GM19397 (cell line): ENCODE results near the gene COA8.

Experiments used
- ATAC-seq: cut with Tn5 transposase; IDR thresholded peaks from one replicate; pipeline ENCODE4 v1.9.1; 2021; ENCODE audit warnings: mild to moderate bottlenecking, moderate library complexity; ENCODE audit not compliant: unreplicated experiment

Gene COA8

GRCh38 chr14:103616635-103617300 is 54.0 kb downstream of the COA8 start:
- ATAC-seq: no peak

GRCh38 chr14:103619057-103619456 is 56.3 kb downstream of the COA8 start:
- ATAC-seq: no peak

GRCh38 chr14:103621860-103622259 is 59.1 kb downstream of the COA8 start:
- no peak for ATAC-seq

- ATAC-seq: no peak
Observed at GRCh38 chr14:103623308-103623707, 60.5 kb downstream of the COA8 start.

GRCh38 chr14:103623883-103624482 is 61.2 kb downstream of the COA8 start:
- ATAC-seq: no peak

- no peak for ATAC-seq
Observed at GRCh38 chr14:103624860-103625259, 62.1 kb downstream of the COA8 start.

- no peak for ATAC-seq
Observed at GRCh38 chr14:103625356-103626095, 62.8 kb downstream of the COA8 start.

- ATAC-seq: no peak
Observed at GRCh38 chr14:103626146-103626850, 63.5 kb downstream of the COA8 start.

GRCh38 chr14:103627073-103628025 is 64.6 kb downstream of the COA8 start:
- ATAC-seq: no peak

- ATAC-seq: no peak
Observed at GRCh38 chr14:103628221-103628683, 65.5 kb downstream of the COA8 start.

- peak; percentile 58 for ATAC-seq
Observed at GRCh38 chr14:103628684-103629502, 66.1 kb downstream of the COA8 start, which contains the start of gene KLC1. KLC1 (plus strand) TSS chr14:103629211; CDS start chr14:103654565, 25,354 bp downstream.

- ATAC-seq: peak; percentile 35
Observed at GRCh38 chr14:103629503-103630121, 66.9 kb downstream of the COA8 start.

- ATAC-seq: no peak
Observed at GRCh38 chr14:103630364-103631108, 67.8 kb downstream of the COA8 start.

GRCh38 chr14:103633391-103633790 is 70.6 kb downstream of the COA8 start:
- ATAC-seq: no peak

GRCh38 chr14:103634156-103634555 is 71.4 kb downstream of the COA8 start:
- no peak for ATAC-seq

GRCh38 chr14:103638594-103638993 is 75.8 kb downstream of the COA8 start:
- no peak for ATAC-seq
